ENCODE results near the gene FAM83F.

DNA sequence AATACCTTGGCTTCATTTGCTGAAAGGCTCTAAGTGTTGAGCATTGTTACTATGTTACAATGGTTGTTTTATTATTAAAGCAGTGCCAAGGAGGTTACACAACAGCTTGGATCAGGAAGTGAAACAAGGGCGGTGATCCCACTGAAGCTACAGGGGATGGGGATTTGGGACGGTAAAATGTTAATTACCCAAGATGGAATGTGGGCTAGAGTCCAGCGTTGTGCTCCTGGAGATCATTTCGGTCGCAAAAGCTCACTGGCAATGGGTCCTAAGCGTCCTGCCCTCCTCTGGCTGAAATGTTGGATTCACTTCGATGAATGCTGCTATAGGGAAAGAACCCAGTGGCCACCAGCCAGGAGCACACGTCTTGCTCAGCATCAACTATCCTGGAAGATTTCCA is 48.3 kb downstream of the FAM83F start:
- no peak for TF ChIP-seq NR3C1 (CRISPR knock-in tag; conservative IDR thresholded peaks at IDR 0.05; ENCODE audit: low read depth)
- no peak for TF ChIP-seq ELF4 (CRISPR knock-in tag; IDR thresholded peaks at IDR 0.05; ENCODE audit: low read depth)
- TF ChIP-seq, protein P1, sequence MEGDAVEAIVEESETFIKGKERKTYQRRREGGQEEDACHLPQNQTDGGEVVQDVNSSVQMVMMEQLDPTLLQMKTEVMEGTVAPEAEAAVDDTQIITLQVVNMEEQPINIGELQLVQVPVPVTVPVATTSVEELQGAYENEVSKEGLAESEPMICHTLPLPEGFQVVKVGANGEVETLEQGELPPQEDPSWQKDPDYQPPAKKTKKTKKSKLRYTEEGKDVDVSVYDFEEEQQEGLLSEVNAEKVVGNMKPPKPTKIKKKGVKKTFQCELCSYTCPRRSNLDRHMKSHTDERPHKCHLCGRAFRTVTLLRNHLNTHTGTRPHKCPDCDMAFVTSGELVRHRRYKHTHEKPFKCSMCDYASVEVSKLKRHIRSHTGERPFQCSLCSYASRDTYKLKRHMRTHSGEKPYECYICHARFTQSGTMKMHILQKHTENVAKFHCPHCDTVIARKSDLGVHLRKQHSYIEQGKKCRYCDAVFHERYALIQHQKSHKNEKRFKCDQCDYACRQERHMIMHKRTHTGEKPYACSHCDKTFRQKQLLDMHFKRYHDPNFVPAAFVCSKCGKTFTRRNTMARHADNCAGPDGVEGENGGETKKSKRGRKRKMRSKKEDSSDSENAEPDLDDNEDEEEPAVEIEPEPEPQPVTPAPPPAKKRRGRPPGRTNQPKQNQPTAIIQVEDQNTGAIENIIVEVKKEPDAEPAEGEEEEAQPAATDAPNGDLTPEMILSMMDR (IDR thresholded peaks at IDR 0.05): no peak
- TF ChIP-seq NFYB (CRISPR knock-in tag; conservative IDR thresholded peaks at IDR 0.05; ENCODE audit: low read depth): no peak
- TF ChIP-seq, protein P2, sequence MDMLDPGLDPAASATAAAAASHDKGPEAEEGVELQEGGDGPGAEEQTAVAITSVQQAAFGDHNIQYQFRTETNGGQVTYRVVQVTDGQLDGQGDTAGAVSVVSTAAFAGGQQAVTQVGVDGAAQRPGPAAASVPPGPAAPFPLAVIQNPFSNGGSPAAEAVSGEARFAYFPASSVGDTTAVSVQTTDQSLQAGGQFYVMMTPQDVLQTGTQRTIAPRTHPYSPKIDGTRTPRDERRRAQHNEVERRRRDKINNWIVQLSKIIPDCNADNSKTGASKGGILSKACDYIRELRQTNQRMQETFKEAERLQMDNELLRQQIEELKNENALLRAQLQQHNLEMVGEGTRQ (CRISPR knock-in tag; IDR thresholded peaks at IDR 0.05): no peak

Measured in WTC11 (cell line).